Choroid plexus epithelial cell (primary cell): ENCODE data around the gene IL1RAPL1.
A peak's percentile ranks its signal among the peaks of the same experiment; 100 is the strongest.
"Not testable (repeated sequence)": the region's sequence is repeated elsewhere in the genome, so short reads cannot be mapped to it uniquely, and the experiment has no call there.

ENCODE experiments used
- DNase-seq: peaks from one replicate; pipeline ENCODE4 v3.0.0-alpha.2; 2010; ENCODE audit warnings: low read depth
- H3K4me3 ChIP-seq: 2 replicates; pipeline ENCODE4 v1.5.1; 2011; ENCODE audit warnings: low read depth, mild to moderate bottlenecking, control low read depth, low read length, moderate library complexity
- TF ChIP-seq, protein P1 (sequence below): conservative IDR thresholded peaks from 2 replicates; pipeline ENCODE4 v1.5.1; 2011; ENCODE audit warnings: low read depth, mild to moderate bottlenecking, control low read depth, inconsistent platforms, low read length, moderate library complexity

Gene IL1RAPL1

DNA sequence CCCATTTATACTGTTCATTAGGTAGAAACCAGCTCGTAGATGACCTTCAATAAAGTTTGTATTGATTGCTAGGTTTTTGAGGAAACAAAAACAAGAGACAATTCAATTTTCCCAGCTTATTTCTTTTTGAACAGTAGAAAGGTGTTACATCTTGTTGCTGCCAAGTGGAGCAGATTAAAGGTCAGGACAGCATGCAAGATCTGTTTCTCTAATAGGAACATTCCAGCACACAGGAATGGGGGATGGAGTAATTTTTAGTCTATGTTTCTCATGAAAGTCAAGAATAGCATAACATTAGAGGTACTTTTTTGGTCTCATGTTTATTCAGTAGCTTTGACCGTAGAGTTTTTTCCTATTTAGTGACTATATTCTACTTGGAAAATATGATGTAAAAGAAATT is 132.4 kb downstream of the IL1RAPL1 start:
- TF ChIP-seq, protein P1, sequence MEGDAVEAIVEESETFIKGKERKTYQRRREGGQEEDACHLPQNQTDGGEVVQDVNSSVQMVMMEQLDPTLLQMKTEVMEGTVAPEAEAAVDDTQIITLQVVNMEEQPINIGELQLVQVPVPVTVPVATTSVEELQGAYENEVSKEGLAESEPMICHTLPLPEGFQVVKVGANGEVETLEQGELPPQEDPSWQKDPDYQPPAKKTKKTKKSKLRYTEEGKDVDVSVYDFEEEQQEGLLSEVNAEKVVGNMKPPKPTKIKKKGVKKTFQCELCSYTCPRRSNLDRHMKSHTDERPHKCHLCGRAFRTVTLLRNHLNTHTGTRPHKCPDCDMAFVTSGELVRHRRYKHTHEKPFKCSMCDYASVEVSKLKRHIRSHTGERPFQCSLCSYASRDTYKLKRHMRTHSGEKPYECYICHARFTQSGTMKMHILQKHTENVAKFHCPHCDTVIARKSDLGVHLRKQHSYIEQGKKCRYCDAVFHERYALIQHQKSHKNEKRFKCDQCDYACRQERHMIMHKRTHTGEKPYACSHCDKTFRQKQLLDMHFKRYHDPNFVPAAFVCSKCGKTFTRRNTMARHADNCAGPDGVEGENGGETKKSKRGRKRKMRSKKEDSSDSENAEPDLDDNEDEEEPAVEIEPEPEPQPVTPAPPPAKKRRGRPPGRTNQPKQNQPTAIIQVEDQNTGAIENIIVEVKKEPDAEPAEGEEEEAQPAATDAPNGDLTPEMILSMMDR, result no peak
- no peak overlapping the region for H3K4me3 ChIP-seq
- no peak for DNase-seq

DNA sequence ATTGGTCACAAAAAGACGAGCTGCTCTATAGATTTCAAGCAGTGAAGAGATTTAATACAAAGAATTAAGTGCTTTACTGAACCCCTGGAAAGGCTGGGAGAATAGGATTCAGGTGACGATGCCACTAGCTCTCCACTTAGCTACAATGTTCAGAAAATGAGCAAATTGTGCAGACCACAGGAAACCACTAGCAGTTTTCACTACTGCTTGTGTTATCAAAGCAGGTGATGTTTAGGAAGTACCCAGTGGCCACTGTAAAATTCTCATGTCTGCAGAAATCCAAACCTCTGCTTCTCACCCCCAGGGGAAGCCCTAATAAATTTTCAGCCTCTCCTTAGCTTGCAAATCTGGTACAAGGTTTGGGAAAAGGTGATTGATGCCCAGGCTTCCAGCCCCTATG is 165.1 kb downstream of the IL1RAPL1 start:
- TF ChIP-seq, protein P1, result no peak

DNA sequence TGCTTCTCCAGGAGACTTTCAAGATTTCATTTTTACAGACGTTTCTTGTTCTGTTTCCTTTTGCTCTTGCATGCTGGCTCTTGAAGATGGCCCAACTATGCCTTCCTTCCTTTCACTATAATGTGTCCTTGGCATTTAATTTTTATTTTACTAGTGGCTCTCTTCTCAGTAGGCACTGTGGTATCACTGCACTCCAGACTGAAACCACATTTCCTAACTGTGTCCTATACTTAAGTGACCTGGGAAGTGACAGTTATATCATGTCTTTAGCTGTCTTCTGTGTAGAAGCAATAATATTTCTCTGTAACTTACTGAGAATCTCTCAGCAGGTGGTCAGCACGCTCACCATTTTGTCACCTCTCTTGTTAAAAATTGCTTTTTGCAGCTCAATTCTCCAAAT is 168.9 kb downstream of the IL1RAPL1 start:
- H3K4me3 ChIP-seq, result no peak overlapping the region
- no peak for DNase-seq
- TF ChIP-seq, protein P1, result no peak

More for the DNA sequence above, 165.1 kb downstream of the IL1RAPL1 start:
- H3K4me3 ChIP-seq, result no peak overlapping the region
- DNase-seq, result no peak

DNA sequence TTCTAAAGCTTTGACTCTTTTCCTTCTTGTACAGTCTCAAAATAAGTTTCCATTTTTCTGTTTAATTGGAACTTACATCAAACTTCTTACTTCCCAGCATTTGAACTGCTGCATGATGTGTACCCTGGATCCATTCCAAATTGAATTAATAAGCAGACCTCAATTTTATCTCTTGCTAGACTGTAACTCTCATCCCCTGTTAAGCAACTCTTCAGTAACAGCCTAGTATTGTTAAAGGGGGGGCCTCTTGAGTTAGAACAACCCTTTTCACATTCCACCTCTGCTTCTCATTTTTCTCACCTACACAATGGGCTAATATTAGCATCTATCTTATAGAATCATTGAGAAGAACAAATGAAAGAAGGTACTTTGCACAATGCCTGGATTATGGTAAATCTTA is 169.4 kb downstream of the IL1RAPL1 start:
- TF ChIP-seq, protein P1, result no peak
- DNase-seq, result peak; percentile 28
- H3K4me3 ChIP-seq, result no peak overlapping the region

DNA sequence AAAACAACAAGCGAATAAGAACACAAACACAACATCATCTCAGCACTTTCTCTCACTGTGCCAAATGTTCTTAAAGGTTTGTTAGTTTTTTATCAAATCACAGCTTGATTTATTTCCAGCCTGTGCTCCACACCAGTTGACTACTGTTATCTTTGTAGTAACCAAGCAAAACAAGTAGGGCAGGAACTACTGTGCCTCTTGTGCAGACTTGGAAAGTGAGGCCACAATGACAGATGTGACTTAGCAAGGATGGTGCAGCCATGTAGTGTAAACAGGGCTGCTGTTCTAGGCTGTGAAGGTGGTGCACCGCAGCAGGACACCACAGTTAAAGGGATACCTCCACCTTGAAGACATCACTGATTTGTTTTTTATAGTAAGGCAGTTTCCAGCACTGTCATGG is 170.0 kb downstream of the IL1RAPL1 start:
- DNase-seq, result peak; percentile 2
- TF ChIP-seq, protein P1, result no peak
- H3K4me3 ChIP-seq, result no peak overlapping the region

DNA sequence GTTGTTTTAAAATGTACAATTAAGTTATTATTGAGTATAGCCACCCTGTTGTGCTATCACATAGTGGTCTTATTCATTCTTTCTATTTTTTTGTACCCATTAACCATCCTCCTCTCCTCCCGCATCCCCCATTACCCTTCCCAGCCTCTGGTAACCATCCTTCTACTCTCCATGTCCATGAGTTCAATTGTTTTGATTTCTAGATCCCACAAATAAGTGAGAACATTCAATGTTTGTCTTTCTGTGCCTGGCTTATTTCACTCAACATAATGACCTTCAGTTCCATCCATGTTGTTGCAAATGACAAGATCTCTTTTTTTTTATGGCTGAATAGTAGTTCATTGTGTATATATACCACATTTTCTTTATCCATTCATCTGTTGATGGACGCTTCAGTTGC is 179.3 kb downstream of the IL1RAPL1 start:
- DNase-seq, H3K4me3 ChIP-seq: not testable (repeated sequence)

DNA sequence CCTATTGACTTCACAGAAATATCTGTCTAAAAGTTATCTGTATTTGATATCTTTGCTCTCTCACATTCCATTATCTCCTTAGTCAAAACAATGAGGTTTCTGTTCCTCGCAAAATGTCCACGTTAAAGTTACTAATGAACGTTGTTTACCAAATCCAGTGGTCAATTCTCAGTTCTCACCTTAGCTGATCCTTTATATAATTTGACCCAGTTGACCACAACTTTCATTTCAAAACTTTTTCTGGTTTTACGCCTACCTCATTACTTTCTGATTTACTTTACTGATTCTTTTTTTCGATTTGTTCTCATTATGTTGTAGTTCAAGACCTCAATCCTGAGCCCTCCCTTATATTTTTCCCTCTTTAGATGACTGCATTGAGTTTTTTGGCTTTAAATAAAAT is 186.6 kb downstream of the IL1RAPL1 start:
- TF ChIP-seq, protein P1, result no peak
- H3K4me3 ChIP-seq, result no peak overlapping the region
- DNase-seq, result no peak

DNA sequence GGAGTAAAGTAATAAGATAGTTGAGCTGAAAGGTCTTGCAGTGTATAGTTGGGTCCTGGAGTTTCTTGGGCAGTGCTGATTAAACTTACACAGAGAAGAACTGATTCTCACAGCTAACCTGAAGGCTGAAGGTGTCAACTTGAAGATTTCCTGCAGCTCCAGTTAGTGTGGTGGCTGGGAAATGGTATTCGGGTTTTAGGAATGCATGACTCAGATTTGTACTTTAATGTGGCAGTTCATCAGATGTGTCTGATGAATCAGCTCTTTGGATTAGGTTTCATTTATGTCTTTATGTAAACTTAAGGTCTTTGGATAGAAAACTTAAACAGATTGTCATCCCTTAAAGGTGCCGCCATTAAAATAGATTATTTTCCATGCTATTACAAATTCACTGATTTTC is 200.0 kb downstream of the IL1RAPL1 start:
- peak; percentile 78 for DNase-seq
- TF ChIP-seq, protein P1, result no peak

DNA sequence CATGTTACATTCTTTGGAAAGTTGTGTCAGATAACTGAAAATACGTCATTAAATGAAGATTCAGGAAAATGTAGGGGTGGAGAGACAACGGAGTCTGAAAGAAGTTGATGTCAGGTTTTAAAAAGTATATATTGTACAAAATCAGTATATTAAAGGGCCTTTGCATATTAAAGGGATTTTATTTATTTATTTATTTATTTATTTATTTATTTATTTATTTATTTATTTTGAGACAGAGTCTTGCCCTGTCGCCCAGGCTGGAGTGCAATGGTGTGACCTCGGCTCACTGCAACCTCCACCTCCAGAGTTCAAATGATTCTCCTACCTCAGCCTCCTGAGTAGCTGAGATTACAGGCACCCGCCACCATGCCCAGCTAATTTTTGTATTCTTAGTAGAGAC is 213.4 kb downstream of the IL1RAPL1 start:
- not testable (repeated sequence) for H3K4me3 ChIP-seq, DNase-seq

More for the DNA sequence above, 200.0 kb downstream of the IL1RAPL1 start:
- H3K4me3 ChIP-seq, result no peak overlapping the region
